NCI-H1436 treated with DMSO at 0.1 percent for 48 hours (cell line): ENCODE measurements around the gene AGXT2.

Experiments
- DNase-seq: peaks from one replicate; lab custom pipeline; 2025; lab: John Stamatoyannopoulos, UW

Gene AGXT2

GRCh38 chr5:35047785-35048404 lies at the start of gene AGXT2:
Gene AGXT2, minus strand, starts transcription at chr5:35047949. Its CDS starts 57 bp downstream, at chr5:35047892.
- no peak for DNase-seq

GRCh38 chr5:35096932-35097331 lies 49.2 kb upstream of the AGXT2 start:
- no peak for DNase-seq

GRCh38 chr5:35096216-35096615 lies 48.5 kb upstream of the AGXT2 start:
- DNase-seq, result no peak

GRCh38 chr5:35095366-35095765 lies 47.6 kb upstream of the AGXT2 start:
- no peak for DNase-seq

- DNase-seq, result no peak
Measured at GRCh38 chr5:35094948-35095347, 47.2 kb upstream of the AGXT2 start.

- DNase-seq, result no peak
Measured at GRCh38 chr5:35092703-35093102, 45.0 kb upstream of the AGXT2 start.

- DNase-seq, result no peak
Measured at GRCh38 chr5:35091704-35092103, 44.0 kb upstream of the AGXT2 start.

- DNase-seq, result no peak
Measured at GRCh38 chr5:35089334-35090314, 41.9 kb upstream of the AGXT2 start.

GRCh38 chr5:35087991-35088390 lies 40.2 kb upstream of the AGXT2 start:
- DNase-seq, result no peak

GRCh38 chr5:35083150-35083549 lies 35.4 kb upstream of the AGXT2 start:
- DNase-seq, result no peak

GRCh38 chr5:35082530-35082929 lies 34.8 kb upstream of the AGXT2 start:
- no peak for DNase-seq

GRCh38 chr5:35081134-35081533 lies 33.4 kb upstream of the AGXT2 start:
- DNase-seq, result no peak

- DNase-seq, result no peak
Measured at GRCh38 chr5:35073160-35073559, 25.4 kb upstream of the AGXT2 start.

GRCh38 chr5:35069188-35069587 lies 21.4 kb upstream of the AGXT2 start:
- no peak for DNase-seq

- DNase-seq, result no peak
Measured at GRCh38 chr5:35067985-35068384, 20.2 kb upstream of the AGXT2 start.

- no peak for DNase-seq
Measured at GRCh38 chr5:35066260-35066795, 18.6 kb upstream of the AGXT2 start.

GRCh38 chr5:35063414-35063813 lies 15.7 kb upstream of the AGXT2 start:
- no peak for DNase-seq

GRCh38 chr5:35061211-35061770 lies 13.5 kb upstream of the AGXT2 start:
- DNase-seq, result no peak

- DNase-seq, result no peak
Measured at GRCh38 chr5:35060236-35060635, 12.5 kb upstream of the AGXT2 start.

- DNase-seq, result no peak
Measured at GRCh38 chr5:35059251-35059650, 11.5 kb upstream of the AGXT2 start.

- no peak for DNase-seq
Measured at GRCh38 chr5:35058374-35058788, 10.6 kb upstream of the AGXT2 start.

GRCh38 chr5:35056686-35057085 lies 8.9 kb upstream of the AGXT2 start:
- DNase-seq, result no peak

GRCh38 chr5:35052838-35053237 lies 5.1 kb upstream of the AGXT2 start:
- DNase-seq, result no peak
